Measurements from ENCODE around the gene ADCY4. TPM values are rescaled to one million over a fixed set of nuclear protein-coding genes. Genes with fewer than 3 reads are reported as not detected.
A peak's percentile ranks its signal among the peaks of the same experiment; 100 is the strongest.

ADCY4 gene
- total RNA-seq, 1 donor from 2014 or later: 42.7 TPM

GRCh38 chr14:24271834-24272263 lies 63.0 kb downstream of the ADCY4 start:
- ATAC-seq (no peak), DNase-seq (no peak)
- H3K27ac ChIP-seq: peak overlapping the region; percentile 98
- peaks cover 34% of the 10 kb centered on the region for H3K36me3 ChIP-seq
- TF ChIP-seq CTCF (IDR thresholded peaks at IDR 0.05): no peak
- H3K4me3 ChIP-seq: peak overlapping the region; percentile 74
- peaks cover 55% of the 10 kb centered on the region for H3K4me1 ChIP-seq
- intact Hi-C loops (cut with DNase I): no loop called here
- no peaks in the 10 kb centered on the region for H3K27me3 ChIP-seq (ENCODE audit: low read depth)
- no peaks in the 10 kb centered on the region for H3K9me3 ChIP-seq

GRCh38 chr14:24271134-24271833 lies 63.6 kb downstream of the ADCY4 start, which contains the start of gene RABGGTA:
TSS of gene RABGGTA (minus strand) at chr14:24271597. CDS start at chr14:24271115, 482 bp downstream.
- DNase-seq (peak; percentile 94), ATAC-seq (peak; percentile 91 to 95)
- H3K9me3 ChIP-seq: no peaks in the 10 kb centered on the region
- TF ChIP-seq CTCF (IDR thresholded peaks at IDR 0.05): peak; percentile 75
- peaks cover 49% of the 10 kb centered on the region for H3K4me1 ChIP-seq
- H3K27me3 ChIP-seq (ENCODE audit: low read depth): no peaks in the 10 kb centered on the region
- H3K36me3 ChIP-seq: peaks cover 40% of the 10 kb centered on the region
- intact Hi-C loops (cut with DNase I): no loop called here
- peak within 1 kb of the TSS; percentile 98 for H3K27ac ChIP-seq
- peak within 1 kb of the TSS; percentile 74 for H3K4me3 ChIP-seq

- Histone ChIP-seq H3K4me1 (peaks cover 44% of the 10 kb centered on the region), H3K9me3 (no peaks in the 10 kb centered on the region), H3K36me3 (peaks cover 46% of the 10 kb centered on the region), H3K4me3 (peak overlapping the region; percentile 74), H3K27me3 (ENCODE audit: low read depth) (no peaks in the 10 kb centered on the region), H3K27ac (peak overlapping the region; percentile 98)
- no peak for TF ChIP-seq CTCF (IDR thresholded peaks at IDR 0.05)
- ATAC-seq: no peak
- intact Hi-C loops (cut with DNase I): no loop called here
- no peak for DNase-seq
Measured at GRCh38 chr14:24270537-24271133, 64.2 kb downstream of the ADCY4 start.

- ATAC-seq (no peak), DNase-seq (no peak)
- Histone ChIP-seq H3K27ac (no peak overlapping the region), H3K4me3 (no peak overlapping the region), H3K27me3 (ENCODE audit: low read depth) (no peaks in the 10 kb centered on the region), H3K9me3 (no peaks in the 10 kb centered on the region), H3K4me1 (peaks cover 38% of the 10 kb centered on the region), H3K36me3 (peaks cover 52% of the 10 kb centered on the region)
- intact Hi-C loops (cut with DNase I): no loop called here
- no peak for TF ChIP-seq CTCF (IDR thresholded peaks at IDR 0.05)
Measured at GRCh38 chr14:24269910-24270536, 64.8 kb downstream of the ADCY4 start.

GRCh38 chr14:24269368-24269767 lies 65.5 kb downstream of the ADCY4 start:
- H3K4me1 ChIP-seq: peaks cover 31% of the 10 kb centered on the region
- no peak overlapping the region for H3K4me3 ChIP-seq
- intact Hi-C loops (cut with DNase I): no loop called here
- ATAC-seq: no peak
- no peak for TF ChIP-seq CTCF (IDR thresholded peaks at IDR 0.05)
- no peaks in the 10 kb centered on the region for H3K9me3 ChIP-seq
- H3K27me3 ChIP-seq (ENCODE audit: low read depth): no peaks in the 10 kb centered on the region
- no peak for DNase-seq
- H3K27ac ChIP-seq: no peak overlapping the region
- peaks cover 54% of the 10 kb centered on the region for H3K36me3 ChIP-seq

Other genes with a start within 250 kb of the ADCY4 start
- gene PCK2, start 240.8 kb downstream of the ADCY4 start, total RNA-seq: 42.8 TPM
- 64.9 TPM for gene DCAF11, start 220.3 kb downstream of the ADCY4 start, total RNA-seq
- 2.0 TPM for gene NRL, start 220.1 kb downstream of the ADCY4 start, total RNA-seq
- gene FITM1, start 204.4 kb downstream of the ADCY4 start, total RNA-seq: 0.97 TPM
- gene PSME1, start 198.9 kb downstream of the ADCY4 start, total RNA-seq: 198 TPM
- 9.3 TPM for gene EMC9, start 193.5 kb downstream of the ADCY4 start, total RNA-seq
- 144 TPM for gene PSME2, start 188.5 kb downstream of the ADCY4 start, total RNA-seq
- 67.3 TPM for gene RNF31, start 187.6 kb downstream of the ADCY4 start, total RNA-seq
- 158 TPM for gene IRF9, start 173.8 kb downstream of the ADCY4 start, total RNA-seq
- gene REC8, start 163.0 kb downstream of the ADCY4 start, total RNA-seq: 18.4 TPM
- 18.3 TPM for gene IPO4, start 146.3 kb downstream of the ADCY4 start, total RNA-seq
- 48.9 TPM for gene TM9SF1, start 139.6 kb downstream of the ADCY4 start, total RNA-seq
- gene TSSK4, start 129.4 kb downstream of the ADCY4 start, total RNA-seq: 0.74 TPM
- 41.9 TPM for gene CHMP4A, start 121.6 kb downstream of the ADCY4 start, total RNA-seq
- 13.3 TPM for gene MDP1, start 119.0 kb downstream of the ADCY4 start, total RNA-seq
- gene NEDD8, start 102.7 kb downstream of the ADCY4 start, total RNA-seq: 132 TPM
- 72.3 TPM for gene GMPR2, start 102.1 kb downstream of the ADCY4 start, total RNA-seq
- 85.7 TPM for gene TINF2, start 92.4 kb downstream of the ADCY4 start, total RNA-seq
- 5.9 TPM for gene TGM1, start 71.9 kb downstream of the ADCY4 start, total RNA-seq
- gene RABGGTA, start 63.5 kb downstream of the ADCY4 start, total RNA-seq: 50.4 TPM
- 22.7 TPM for gene DHRS1, start 35.3 kb downstream of the ADCY4 start, total RNA-seq
- gene NOP9, start 35.2 kb downstream of the ADCY4 start, total RNA-seq: 22.0 TPM
- 16.4 TPM for gene CIDEB, start 27.1 kb downstream of the ADCY4 start, total RNA-seq
- gene LTB4R2, start 24.9 kb downstream of the ADCY4 start, total RNA-seq: 5.9 TPM
- gene LTB4R, start 23.6 kb downstream of the ADCY4 start, total RNA-seq: 14.1 TPM
- gene RIPK3, start 4.9 kb upstream of the ADCY4 start, total RNA-seq: 27.9 TPM
- gene NFATC4, start 33.1 kb upstream of the ADCY4 start, total RNA-seq: 37.0 TPM
- 17.9 TPM for gene NYNRIN, start 63.9 kb upstream of the ADCY4 start, total RNA-seq
- gene CBLN3, start 94.6 kb upstream of the ADCY4 start, total RNA-seq: 2.3 TPM
- 61.4 TPM for gene KHNYN, start 94.9 kb upstream of the ADCY4 start, total RNA-seq
- gene SDR39U1, start 107.7 kb upstream of the ADCY4 start, total RNA-seq: 61.6 TPM
- gene CMA1, start 173.2 kb upstream of the ADCY4 start, total RNA-seq: 2.4 TPM
- 12.2 TPM for gene CTSG, start 241.2 kb upstream of the ADCY4 start, total RNA-seq